HG02938 (cell line): ENCODE data around the gene SPTLC1.
"Not testable (repeated sequence)": the region's sequence is repeated elsewhere in the genome, so short reads cannot be mapped to it uniquely, and the experiment has no call there.

Source experiments
- ATAC-seq: cut with Tn5 transposase; IDR thresholded peaks from one replicate; pipeline ENCODE4 v1.9.1; 2021; ENCODE audit warnings: mild to moderate bottlenecking, moderate library complexity; ENCODE audit not compliant: unreplicated experiment

The SPTLC1 gene, protein sequence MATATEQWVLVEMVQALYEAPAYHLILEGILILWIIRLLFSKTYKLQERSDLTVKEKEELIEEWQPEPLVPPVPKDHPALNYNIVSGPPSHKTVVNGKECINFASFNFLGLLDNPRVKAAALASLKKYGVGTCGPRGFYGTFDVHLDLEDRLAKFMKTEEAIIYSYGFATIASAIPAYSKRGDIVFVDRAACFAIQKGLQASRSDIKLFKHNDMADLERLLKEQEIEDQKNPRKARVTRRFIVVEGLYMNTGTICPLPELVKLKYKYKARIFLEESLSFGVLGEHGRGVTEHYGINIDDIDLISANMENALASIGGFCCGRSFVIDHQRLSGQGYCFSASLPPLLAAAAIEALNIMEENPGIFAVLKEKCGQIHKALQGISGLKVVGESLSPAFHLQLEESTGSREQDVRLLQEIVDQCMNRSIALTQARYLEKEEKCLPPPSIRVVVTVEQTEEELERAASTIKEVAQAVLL

GRCh38 chr9:92115071-92115858, at the start of gene SPTLC1:
Gene SPTLC1 (minus strand): TSS chr9:92115413. CDS start chr9:92115370, 43 bp downstream.
- peak; percentile 94 for ATAC-seq

- ATAC-seq: no peak
These were observed 49.8 kb upstream of the SPTLC1 start for GRCh38 chr9:92164975-92165374.

- ATAC-seq: no peak
These were observed 49.3 kb upstream of the SPTLC1 start for GRCh38 chr9:92164490-92164889.

GRCh38 chr9:92163276-92163675, 48.1 kb upstream of the SPTLC1 start:
- no peak for ATAC-seq

DNA sequence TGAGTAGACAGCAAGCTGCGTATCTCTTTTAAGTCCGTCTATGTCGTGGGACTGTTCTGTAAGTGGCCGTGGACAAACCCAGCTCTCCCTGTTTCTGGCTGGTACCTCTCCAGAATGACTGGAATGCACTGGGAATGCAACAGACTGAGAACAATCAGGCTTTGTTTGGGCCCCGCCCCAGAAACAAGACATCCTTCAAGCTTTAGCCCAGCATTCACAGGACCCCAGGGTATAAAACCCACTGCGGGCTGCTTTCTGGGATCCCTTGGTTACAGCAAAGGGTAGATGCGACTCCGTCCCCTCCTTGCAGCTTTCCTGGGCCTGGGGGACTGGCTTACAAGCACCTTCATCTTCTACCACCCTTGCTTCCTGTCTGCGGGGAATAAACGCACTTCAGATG, 45.6 kb upstream of the SPTLC1 start:
- no peak for ATAC-seq

DNA sequence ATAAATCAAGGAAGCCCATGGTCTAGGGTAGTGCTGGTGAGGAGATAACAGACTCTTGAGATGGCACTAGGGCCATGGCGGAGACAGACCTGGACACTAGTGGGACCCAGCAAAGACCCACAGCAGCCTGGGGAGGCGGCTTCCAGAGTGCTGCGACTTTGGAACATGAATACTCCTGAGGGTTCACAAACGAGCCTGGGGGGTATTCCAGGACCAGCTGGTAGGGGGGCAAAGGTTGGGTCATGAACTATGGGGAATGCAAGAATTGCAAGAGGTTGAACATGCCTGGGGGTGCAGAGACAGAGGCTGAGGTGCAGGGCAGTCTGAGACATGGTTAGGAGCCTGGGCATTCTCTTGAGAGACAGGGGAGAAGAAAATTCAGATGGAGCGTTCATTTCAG, 43.8 kb upstream of the SPTLC1 start:
- no peak for ATAC-seq

- ATAC-seq: no peak
These were observed 42.9 kb upstream of the SPTLC1 start for GRCh38 chr9:92158097-92158601.

GRCh38 chr9:92155736-92156135, 40.5 kb upstream of the SPTLC1 start:
- ATAC-seq: not testable (repeated sequence)

DNA sequence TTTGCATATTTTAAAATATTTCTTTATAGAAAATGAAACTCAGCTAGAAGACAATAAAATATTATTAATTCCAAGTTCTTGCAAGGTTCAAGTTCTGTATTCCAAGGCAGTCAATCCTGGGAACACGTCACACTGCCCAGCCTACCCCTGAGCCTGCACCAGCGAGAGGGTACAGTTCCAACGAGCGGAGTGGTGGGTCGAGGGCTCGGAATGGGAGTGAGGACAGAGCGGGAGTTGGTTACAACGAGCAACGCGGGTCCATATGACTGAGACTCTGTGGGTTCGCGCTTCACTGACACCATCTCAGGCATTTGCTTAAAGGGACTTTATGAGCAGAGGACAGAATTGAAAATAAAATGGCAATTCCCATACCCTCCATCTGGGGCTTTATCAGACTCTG, 40.0 kb upstream of the SPTLC1 start:
- no peak for ATAC-seq

DNA sequence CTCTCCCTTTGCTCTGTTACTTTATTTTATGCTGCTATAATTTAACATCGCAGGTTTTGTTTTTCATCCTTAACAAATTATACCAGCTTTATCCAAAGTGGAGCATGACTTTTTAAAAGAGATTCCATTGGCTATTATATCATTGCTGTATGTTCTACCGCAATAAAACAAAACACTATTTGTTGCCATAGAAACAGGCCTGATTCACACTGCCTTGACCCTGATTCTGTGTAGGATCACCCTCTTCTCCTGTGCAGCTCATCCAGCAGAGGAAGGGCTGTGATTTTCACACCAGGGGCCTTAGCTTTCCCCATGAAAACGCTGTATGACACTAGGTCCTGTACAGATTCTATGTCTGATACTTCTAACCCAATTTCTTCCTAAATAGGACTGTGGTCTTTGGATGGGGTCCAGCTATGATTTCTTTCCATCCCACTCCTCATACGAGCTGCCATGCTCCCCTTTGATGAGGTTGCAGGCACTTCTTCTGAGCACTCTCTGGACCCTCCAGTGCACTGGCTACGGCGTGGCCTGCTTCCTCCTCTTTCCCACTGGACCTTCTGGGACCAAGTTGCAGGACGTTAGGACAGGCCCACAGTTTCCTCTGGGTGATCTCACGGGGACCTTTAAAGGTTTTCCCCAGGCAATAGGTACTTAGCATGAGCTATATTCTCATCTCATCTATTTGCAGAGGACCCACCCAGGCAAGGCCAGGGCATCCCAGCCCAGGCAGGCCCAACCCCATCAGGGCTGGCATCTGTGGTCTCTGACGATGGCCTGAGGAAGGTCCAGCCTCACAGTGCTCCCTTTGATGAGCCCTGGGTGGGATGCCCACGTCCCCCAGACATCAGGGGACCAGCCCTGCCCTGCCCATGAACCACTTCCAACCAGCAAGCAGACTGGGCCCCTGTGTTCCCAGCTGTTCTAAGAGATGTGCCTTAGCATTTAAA, 38.5 kb upstream of the SPTLC1 start:
- not testable (repeated sequence) for ATAC-seq

- ATAC-seq: no peak
These were observed 36.6 kb upstream of the SPTLC1 start for GRCh38 chr9:92151691-92152393.

DNA sequence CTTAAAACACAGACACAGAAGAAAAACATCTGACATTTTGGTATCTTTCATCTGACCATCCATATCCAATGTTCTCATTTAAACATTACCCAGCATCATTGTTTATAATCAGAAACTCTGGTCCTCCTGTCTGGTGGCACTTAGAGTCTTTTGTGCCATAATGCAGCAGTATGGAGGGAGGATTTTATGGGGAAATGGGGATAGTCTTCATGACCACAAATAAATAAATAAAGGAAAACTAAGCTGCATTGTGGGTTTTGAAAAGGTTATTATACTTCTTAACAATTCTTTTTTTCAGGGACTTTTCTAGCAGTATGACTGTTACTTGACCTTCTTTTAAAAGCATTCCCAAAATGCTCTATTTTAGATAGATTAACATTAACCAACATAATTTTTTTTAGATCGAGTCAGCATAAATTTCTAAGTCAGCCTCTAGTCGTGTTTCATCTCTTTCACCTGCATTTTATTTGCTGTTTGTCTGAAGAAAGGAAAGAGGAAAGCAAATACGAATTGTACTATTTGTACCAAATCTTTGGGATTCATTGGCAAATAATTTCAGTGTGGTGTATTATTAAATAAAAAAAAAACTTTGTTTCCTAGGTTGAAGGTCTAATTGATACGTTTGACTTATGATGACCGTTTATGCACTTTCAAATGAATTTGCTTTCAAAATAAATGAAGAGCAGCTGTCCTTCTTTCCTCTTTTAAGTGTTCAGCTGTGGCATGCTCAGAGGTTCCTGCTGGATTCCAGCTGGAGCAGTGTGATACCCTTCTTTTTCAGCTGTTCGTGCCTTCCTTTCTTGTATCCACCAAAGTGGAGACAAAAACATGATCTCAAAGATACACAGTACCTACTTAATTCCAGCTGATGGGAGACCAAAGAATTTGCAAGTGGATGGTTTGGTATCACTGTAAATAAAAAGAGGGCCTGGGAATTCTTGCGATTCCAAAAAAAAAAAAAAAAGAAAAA, 35.6 kb upstream of the SPTLC1 start:
- ATAC-seq: not testable (repeated sequence)

DNA sequence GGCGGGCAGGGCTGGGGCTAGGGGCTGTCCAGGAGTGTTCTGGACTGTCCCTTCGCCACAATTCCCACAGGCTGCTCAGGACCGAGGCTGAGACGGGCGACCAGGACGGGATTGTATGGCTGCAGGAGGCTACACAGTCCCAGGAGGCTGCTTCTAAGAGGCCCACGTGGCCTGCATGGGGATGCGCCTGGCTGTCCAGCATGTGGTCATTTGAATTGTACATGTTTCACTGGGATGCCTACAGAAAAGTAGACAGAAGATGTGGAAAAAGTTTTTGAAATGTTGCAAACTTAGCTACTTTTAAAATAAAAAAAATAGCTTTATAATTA, 32.6 kb upstream of the SPTLC1 start:
- ATAC-seq: no peak

DNA sequence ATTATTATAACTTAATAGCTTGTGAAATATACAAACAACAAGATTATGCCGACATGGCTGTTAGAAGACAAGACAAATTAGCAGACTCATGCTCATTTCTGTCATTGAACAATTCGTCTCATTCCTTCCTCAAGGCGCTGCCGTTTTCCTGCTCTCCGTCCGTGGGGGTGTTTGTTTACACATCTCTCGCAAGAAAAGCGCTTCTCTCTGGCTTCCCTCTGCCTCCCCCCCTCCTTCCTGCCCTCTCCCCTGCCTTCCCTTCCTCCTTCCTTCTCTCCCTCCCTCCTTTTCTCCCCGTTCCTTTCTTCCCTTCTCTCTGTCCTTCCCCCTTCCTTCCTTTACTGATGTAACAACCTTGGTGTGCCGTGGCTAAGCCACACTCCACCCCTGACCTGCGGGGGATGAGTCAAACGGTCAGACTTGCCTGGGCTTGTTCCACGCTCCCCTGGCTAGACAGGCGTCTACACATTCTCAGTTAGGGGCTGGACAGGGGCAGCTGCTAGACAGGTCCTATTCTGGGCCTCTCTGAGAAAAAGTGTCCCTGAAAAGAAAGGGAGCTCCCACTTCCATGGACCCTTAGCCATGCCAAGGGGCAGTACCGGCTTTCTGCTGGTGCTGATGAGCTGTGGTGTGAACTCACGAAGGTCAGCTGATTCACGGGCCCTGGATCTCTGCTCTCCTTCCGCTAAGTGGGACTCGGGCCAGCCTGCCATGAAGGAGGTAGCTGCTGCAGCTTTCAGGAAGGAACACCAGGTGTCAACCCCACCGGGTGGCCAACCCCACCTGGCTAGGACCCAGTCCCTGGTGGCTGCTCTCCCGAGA, 32.0 kb upstream of the SPTLC1 start:
- ATAC-seq: no peak

DNA sequence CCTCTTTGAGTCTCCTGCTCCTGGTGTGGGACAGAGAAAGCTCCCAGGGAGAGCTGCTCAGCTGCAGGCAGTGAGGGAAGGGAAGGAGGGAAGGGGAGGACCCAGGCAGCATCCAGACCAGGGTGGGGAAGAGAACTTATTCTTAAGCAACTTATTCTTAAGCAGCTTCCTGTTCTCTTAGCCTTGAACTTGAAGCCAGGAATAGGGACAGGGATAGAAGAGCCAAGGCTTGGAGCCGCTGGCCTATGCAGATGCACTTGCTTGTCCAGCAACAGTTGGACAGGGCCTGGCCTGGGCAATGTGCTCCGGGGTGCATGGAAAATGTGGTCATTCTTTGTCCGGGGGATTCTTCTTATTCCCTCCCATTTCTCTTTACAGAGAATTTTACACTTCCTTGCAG, 31.4 kb upstream of the SPTLC1 start:
- ATAC-seq: no peak

- ATAC-seq: not testable (repeated sequence)
These were observed 30.6 kb upstream of the SPTLC1 start for GRCh38 chr9:92145784-92146183.

DNA sequence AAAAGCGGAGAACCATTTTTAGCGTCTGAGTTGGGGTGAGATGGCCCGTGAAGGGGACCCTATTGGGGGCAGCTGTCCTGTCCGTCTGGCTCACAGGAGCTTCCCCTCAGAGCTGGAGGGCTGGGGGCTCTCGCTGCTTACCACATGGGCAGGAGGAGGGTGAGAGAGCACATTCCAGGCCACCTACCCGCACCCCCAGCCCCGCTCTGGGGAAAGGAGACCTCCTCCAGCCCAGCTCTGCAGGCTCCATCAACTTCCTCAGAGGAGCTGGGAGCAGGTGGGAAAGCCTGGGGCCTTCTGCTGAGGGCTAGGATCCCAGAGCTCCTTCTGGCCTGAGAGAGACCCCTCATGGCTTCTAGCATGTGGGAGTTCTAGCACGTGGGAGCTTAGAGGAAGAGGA, 27.1 kb upstream of the SPTLC1 start:
- ATAC-seq: no peak
